ENCODE measurements around the gene DYRK1A.

DYRK1A gene

GRCh38 chr21:37551993-37552355 lies 185.4 kb downstream of the DYRK1A start:
- no peak overlapping the region; the same call in 1 of the 2 replicates for H3K27ac ChIP-seq
- no peak for TF ChIP-seq CTCF (IDR thresholded peaks at IDR 0.05; ENCODE audit: low read depth, low read length)
- H3K36me3 ChIP-seq: no peaks in the 10 kb centered on the region
- DNase-seq: no peak
- no peak overlapping the region for H3K4me3 ChIP-seq (ENCODE audit: low read depth, low read length)
- no peaks in the 10 kb centered on the region for H3K27me3 ChIP-seq (ENCODE audit: insufficient read depth, low read depth, severe bottlenecking)
- H3K9me3 ChIP-seq (ENCODE audit: severe bottlenecking): no peaks in the 10 kb centered on the region

GRCh38 chr21:37552496-37553029 lies 186.0 kb downstream of the DYRK1A start:
- H3K9me3 ChIP-seq (ENCODE audit: severe bottlenecking): no peaks in the 10 kb centered on the region
- DNase-seq: no peak
- no peaks in the 10 kb centered on the region for H3K27me3 ChIP-seq (ENCODE audit: insufficient read depth, low read depth, severe bottlenecking)
- TF ChIP-seq CTCF (IDR thresholded peaks at IDR 0.05; ENCODE audit: low read depth, low read length): no peak
- no peak overlapping the region for H3K27ac ChIP-seq
- no peak overlapping the region for H3K4me3 ChIP-seq (ENCODE audit: low read depth, low read length)
- H3K36me3 ChIP-seq: no peaks in the 10 kb centered on the region

GRCh38 chr21:37553078-37553481 lies 186.5 kb downstream of the DYRK1A start:
- Histone ChIP-seq H3K4me3 (ENCODE audit: low read depth, low read length) (no peak overlapping the region), H3K9me3 (ENCODE audit: severe bottlenecking) (no peaks in the 10 kb centered on the region), H3K27ac (no peak overlapping the region), H3K36me3 (no peaks in the 10 kb centered on the region), H3K27me3 (ENCODE audit: insufficient read depth, low read depth, severe bottlenecking) (no peaks in the 10 kb centered on the region)
- no peak for TF ChIP-seq CTCF (IDR thresholded peaks at IDR 0.05; ENCODE audit: low read depth, low read length)
- DNase-seq: no peak

GRCh38 chr21:37554661-37555379 lies 188.2 kb downstream of the DYRK1A start:
- H3K27me3 ChIP-seq (ENCODE audit: insufficient read depth, low read depth, severe bottlenecking): no peaks in the 10 kb centered on the region
- no peak for TF ChIP-seq CTCF (IDR thresholded peaks at IDR 0.05; ENCODE audit: low read depth, low read length)
- H3K27ac ChIP-seq: no peak overlapping the region
- no peak for DNase-seq
- no peaks in the 10 kb centered on the region for H3K36me3 ChIP-seq
- no peak overlapping the region for H3K4me3 ChIP-seq (ENCODE audit: low read depth, low read length)
- H3K9me3 ChIP-seq (ENCODE audit: severe bottlenecking): no peaks in the 10 kb centered on the region

- Histone ChIP-seq H3K9me3 (ENCODE audit: severe bottlenecking) (no peaks in the 10 kb centered on the region), H3K27me3 (ENCODE audit: insufficient read depth, low read depth, severe bottlenecking) (no peaks in the 10 kb centered on the region), H3K27ac (no peak overlapping the region), H3K4me3 (ENCODE audit: low read depth, low read length) (no peak overlapping the region), H3K36me3 (no peaks in the 10 kb centered on the region)
- no peak for DNase-seq
- TF ChIP-seq CTCF (IDR thresholded peaks at IDR 0.05; ENCODE audit: low read depth, low read length): no peak
Observed at GRCh38 chr21:37555672-37556261, 189.2 kb downstream of the DYRK1A start.
